Measurements from ENCODE around the gene ZC3H7B.

Gene ZC3H7B

DNA sequence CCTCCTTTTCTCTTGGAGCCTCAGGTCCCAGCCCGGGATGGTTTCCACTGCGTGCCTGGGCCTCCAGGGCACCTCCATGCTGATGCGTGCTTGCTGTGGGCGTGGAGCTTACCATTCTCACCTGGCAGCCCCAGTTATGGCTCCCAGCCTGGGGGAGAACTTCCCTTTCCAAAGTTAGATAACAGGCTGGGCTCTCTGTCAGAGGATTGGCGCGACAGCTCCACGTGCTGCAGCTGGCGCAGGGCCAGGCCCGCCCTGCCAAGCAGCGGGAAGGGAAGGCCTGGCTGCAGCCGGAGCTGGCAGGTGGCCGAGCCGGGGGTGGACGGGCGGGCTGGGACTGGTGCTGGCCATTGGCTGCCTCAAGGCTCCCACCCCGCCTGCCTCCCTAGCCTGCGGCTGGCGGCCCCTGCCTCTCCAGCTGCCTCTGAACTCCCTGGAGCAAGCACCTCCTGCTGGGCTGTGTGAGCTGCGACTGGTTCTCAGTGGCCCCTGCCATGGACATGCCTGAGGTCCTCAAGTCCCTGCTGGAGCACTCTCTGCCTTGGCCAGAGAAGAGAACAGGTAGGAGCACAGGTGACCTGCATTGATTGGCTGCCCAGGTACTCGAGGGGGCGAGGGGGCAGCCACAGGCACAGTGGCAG lies 65.8 kb downstream of the ZC3H7B start:
- peak overlapping the region; percentile 17 for H3K4me3 ChIP-seq (ENCODE audit: low read depth, low read length)

DNA sequence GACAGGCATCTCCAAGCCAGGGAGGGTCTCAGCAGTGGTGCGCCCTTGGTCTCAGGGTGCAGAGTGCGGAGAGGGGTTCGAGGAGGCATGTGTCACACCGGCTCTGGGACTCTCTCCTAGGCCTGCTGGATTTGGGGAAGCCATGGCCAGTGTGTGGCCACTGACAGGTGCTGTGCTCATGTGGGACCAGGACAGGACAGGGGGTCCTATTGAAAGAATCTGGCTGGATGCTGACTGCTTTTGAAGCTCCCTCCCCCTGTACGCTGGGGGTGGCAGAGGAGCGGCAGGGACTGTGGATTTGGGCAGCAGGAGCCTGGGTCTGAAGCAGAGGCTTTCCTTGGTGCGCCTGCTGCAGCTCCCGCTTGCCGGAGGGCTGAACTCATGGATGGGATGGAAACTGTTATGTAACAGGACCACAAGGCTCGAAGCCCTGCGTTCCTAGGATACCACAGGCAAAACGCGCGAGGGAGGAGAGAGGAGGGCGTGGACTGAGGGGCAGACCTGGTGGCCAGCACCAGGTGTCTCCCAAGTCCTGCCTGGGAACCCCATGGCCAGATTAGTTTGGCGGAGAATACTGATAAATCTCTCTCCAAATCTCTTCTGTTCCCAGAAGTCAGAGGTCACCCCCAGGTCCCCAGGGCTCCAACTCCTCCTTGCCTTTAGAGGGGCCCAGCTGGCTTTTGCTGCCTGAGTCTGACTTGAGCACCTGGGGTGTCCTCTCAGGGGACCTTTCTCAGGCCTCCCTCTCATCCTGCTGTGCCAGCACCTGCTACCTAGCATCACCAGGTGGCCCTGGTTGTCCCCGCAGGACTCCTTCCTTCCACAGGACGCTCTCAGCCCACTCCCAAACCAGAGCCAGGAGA lies 66.6 kb downstream of the ZC3H7B start:
- H3K4me3 ChIP-seq (ENCODE audit: low read depth, low read length): peak overlapping the region; percentile 17
- DNase-seq (ENCODE audit: low read depth): no peak

More for the DNA sequence above, 65.8 kb downstream of the ZC3H7B start:
- peak; percentile 91 for DNase-seq (ENCODE audit: low read depth)

DNA sequence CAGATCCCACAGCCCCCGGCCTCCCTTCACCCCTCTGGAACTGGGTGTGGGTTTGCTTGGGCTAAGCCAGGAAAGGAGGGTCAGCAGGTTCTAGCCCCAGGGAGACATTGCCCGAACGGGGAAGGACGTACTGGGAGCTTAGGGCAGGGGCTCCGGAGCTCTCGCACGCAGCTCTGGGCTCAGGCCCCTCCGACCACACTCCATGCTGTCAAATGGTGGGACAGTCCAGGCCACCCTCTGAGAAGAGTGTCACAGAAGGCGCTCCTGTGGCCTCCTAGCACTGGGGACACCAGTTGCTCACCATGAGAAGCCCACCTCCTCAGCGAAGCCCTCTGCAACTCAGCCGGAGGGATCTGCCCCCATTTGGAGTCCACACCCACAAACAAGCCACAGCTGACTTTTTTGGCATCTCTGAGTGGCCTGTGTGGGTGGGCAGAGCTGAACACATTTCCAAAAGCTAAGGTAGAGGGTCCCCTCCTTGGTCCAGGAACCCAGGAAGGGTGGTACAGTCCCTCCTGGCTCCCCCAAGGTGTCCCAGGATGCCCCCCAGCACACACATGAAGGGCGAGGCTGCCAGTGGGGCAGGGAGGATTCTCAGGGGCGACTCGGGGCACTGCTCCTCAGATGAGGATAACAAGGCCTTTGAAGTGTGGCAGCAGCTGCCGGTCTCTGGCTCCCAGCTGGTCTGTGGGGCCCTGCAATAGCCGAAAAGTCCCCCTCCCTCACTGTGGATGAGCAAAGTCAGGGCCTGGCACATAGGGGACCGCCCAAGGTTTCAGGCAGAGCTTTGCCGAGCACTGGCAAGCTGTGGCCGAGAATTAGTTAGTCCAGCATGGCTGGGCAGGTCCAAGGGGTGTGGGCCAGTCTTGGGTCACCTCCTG lies 67.5 kb downstream of the ZC3H7B start:
- no peak for DNase-seq (ENCODE audit: low read depth)
- H3K4me3 ChIP-seq (ENCODE audit: low read depth, low read length): no peak overlapping the region

DNA sequence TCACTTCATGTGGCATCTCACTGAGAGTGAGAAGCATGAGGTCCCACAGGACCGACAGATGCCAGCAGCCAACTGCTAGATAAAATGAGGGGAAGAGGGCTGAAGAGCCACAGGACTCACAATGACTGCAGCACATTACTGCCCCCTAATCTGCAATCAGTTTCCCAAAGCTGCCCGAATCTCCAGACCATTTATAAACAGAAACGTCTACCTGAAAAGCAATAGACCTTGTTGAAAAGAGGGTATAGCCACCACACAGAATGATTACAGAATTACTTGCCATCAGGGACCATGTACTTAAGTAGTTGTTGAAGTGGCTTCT lies 68.1 kb downstream of the ZC3H7B start:
- no peak for DNase-seq (ENCODE audit: low read depth)
- H3K4me3 ChIP-seq (ENCODE audit: low read depth, low read length): no peak overlapping the region

DNA sequence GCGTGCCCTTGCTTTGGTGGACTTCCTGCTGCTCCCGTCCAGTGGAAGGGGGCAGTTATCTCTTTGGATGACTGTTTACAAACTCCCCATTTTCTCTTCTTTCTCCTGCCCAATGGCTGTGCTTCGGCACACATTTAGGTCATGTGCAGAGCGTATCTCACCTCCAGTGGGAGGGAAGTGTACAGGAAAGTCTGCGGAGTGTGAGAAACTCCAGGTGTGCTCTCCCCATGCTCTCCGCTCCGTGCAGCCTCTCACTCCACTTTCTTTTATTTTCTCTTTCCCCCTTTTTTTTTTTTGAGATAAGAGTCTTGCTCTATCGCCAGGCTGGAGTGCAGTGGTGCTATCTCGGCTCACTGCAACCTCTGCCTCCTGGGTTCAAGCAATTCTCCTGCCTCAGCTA lies 68.5 kb downstream of the ZC3H7B start:
- no peak for DNase-seq (ENCODE audit: low read depth)
- H3K4me3 ChIP-seq (ENCODE audit: low read depth, low read length): no peak overlapping the region

DNA sequence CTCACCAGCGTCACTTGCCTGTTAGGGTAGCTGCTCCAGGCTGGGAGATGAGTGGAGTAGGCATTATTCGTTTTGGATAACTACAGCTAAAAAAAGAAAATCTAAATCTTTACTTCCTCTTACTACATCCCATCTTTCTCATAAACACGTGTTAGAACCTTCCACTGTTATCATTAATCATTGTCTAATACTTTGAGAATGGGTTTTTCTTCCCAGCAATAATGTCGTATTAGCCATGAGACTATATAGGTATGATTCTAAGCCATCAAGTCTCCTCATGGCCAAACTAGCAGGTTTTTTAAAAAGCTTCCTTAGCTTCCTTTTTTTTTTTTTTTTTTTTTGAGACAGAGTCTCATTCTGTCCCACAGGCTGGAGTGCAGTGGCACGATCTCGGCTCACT lies 76.5 kb downstream of the ZC3H7B start:
- H3K4me3 ChIP-seq (ENCODE audit: low read depth, low read length): no peak overlapping the region
- no peak for DNase-seq (ENCODE audit: low read depth)

DNA sequence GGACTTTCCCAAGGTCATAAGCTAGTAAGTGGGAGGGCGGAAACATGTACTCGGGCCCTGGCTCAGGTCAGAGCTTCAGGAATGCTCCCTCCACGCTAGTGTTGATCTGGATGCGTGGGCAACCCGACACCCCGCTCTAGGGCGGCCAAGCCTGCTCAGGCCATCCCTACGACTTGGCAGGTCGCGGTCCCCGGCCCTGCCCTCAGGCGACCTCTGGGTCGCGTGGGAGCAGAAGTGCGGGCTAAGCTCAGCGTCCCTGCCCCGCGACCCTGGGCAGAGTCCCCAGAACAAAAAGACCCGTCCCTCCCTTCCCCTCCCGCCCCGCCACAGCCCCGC lies 79.6 kb downstream of the ZC3H7B start:
- H3K4me3 ChIP-seq (ENCODE audit: low read depth, low read length): peak overlapping the region; percentile 65
- peak; percentile 72 for DNase-seq (ENCODE audit: low read depth)

DNA sequence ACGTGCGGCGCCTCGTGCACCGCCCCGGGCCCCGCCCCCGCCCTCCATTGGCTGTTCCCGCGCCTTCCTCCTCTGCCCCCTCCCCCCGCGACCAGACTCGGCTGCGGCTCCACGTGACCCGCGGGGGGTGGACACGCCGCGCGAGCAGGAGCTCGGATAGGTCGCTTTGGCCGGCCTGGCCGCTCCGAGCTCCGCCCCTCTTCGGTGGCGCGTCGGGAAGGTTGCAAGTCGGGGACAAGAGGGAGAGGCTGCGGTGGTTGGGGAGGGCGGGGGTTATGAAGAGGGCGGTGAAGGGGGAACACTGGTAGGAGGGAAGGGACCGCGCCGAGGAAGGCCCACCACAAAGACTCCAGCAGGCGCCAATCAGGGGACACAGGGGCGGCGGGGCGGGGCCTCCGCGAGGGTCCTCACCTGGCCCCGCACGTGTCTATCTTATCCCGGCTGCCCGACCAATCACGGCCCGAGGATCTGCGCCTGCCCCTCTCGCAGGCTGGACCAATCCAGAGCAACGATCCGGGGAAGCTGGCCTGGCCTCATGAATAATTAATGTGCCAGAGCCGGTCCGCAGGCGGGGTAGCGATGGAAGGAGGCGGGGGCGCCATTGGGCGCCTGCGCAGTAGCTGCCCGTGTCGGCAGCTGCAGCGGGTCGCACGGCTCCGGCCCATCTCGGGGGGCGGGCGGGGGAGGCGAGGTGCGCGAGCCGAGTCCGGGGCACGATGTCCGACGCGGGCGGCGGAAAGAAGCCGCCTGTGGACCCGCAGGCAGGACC lies 80.2 kb downstream of the ZC3H7B start, which contains the start of gene TEF:
TSS of gene TEF (plus strand) at position 614 of the 769 bp plus-strand sequence. CDS start at position 717, 103 bp downstream.
- DNase-seq (ENCODE audit: low read depth): peak; percentile 97
- H3K4me3 ChIP-seq (ENCODE audit: low read depth, low read length): peak within 1 kb of the TSS; percentile 65

DNA sequence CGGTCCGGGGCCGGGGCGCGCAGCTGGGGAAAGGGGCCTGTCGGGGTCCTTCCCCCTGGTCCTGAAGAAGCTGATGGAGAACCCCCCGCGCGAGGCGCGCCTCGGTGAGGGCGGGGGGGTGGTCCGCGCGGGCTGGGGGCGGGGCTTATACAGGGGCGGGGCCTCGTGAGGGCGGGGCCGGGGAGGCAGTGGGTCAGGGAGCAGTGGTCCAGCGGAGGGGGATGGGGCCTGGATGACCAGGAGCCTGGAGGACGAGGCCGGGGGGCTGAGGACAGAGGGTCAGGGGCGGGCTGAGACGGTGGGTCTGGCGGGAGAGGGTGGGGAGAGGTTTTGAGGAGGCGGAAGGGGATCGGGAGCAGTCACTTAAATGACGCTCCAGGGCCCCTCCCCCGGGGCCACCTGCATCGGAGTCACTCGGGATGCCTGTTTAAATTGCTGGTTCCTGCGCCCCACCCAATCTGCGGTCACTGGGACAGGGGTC lies 80.8 kb downstream of the ZC3H7B start:
- no peak for DNase-seq (ENCODE audit: low read depth)
- peak overlapping the region; percentile 65 for H3K4me3 ChIP-seq (ENCODE audit: low read depth, low read length)

DNA sequence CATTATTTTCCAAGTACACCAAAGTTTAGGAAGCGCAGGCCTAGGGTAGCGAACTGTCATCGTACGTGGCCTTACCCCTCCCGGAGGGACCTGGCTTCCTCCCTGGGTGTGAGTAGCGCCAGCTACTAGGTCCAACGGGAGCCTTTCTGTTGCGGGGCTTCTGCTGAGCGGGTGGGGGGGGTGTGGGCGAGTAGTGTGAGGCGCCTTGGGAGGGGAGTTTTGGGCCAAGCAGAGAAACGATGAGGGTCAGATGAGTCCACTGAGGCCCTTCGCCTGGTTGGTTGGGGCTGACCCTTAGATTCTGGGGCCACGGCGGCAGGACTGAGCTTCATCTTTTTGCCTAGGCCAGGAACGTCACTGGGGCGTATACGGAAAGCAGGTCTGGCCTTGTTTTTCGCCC lies 81.3 kb downstream of the ZC3H7B start:
- DNase-seq (ENCODE audit: low read depth): no peak
- peak overlapping the region; percentile 65 for H3K4me3 ChIP-seq (ENCODE audit: low read depth, low read length)

DNA sequence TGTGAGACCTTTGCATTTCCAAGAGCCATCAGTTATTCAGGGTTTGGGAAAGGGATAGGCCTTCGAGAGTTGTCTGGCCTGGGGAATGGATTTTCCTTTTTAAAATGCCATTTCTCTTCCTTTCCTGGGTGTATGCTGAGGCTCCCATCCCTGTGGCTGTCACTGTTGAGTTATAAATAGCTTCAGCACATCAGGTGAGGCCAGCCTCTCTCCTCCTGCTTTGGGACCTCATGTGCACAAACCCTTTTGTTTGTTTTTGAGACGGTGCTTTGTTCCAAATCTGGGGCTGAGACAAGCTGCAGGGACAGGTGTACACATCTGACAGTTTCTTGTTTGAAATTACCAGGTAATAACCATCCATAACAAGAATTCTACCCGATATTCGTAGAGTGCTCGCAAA lies 81.8 kb downstream of the ZC3H7B start:
- H3K4me3 ChIP-seq (ENCODE audit: low read depth, low read length): peak overlapping the region; percentile 65

DNA sequence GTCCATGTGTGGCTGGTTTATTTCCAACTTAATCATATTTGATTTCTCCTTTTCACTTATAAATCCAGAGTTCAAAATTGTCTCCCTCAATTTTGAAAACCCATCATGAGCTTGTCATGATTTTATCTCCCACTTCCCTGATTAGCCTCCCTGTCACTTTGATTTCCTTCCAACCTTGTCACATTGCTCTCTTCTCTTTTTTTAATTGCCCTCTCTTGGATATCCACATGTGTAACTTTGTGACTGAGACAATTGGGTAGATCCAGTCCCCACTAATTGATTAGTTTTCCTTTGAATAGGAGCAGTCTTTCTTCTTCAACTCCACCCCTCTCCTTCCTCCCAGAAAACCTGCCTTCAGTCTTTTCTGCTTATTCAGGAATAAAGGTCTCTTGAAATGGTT lies 82.8 kb downstream of the ZC3H7B start:
- no peak for DNase-seq (ENCODE audit: low read depth)

More for the DNA sequence above, 81.8 kb downstream of the ZC3H7B start:
- no peak for DNase-seq (ENCODE audit: low read depth)

DNA sequence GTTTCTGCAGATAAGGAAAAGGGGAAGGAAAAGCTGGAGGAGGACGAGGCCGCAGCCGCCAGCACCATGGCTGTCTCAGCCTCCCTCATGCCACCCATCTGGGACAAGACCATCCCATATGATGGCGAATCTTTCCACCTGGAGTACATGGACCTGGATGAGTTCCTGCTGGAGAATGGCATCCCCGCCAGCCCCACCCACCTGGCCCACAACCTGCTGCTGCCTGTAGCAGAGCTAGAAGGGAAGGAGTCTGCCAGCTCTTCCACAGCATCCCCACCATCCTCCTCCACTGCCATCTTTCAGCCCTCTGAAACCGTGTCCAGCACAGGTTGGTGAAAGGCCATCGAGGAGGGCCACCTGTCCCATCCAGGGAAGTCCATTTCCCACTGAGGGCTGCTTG lies 86.0 kb downstream of the ZC3H7B start:
- no peak overlapping the region for H3K4me3 ChIP-seq (ENCODE audit: low read depth, low read length)
- DNase-seq (ENCODE audit: low read depth): no peak

More for the DNA sequence above, 82.8 kb downstream of the ZC3H7B start:
- no peak overlapping the region for H3K4me3 ChIP-seq (ENCODE audit: low read depth, low read length)

DNA sequence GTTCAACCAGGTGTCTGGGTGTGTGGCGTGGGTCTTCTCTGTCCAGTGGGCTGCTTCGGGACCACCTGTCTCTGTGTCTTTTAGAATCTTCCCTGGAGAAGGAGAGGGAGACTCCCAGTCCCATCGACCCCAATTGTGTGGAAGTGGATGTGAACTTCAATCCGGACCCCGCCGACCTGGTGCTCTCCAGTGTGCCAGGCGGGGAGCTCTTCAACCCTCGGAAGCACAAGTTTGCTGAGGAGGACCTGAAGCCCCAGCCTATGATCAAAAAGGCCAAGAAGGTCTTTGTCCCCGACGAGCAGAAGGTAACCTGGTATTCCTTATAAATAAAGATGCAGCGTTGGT lies 92.7 kb downstream of the ZC3H7B start:
- DNase-seq (ENCODE audit: low read depth): no peak
- no peak overlapping the region for H3K4me3 ChIP-seq (ENCODE audit: low read depth, low read length)

DNA sequence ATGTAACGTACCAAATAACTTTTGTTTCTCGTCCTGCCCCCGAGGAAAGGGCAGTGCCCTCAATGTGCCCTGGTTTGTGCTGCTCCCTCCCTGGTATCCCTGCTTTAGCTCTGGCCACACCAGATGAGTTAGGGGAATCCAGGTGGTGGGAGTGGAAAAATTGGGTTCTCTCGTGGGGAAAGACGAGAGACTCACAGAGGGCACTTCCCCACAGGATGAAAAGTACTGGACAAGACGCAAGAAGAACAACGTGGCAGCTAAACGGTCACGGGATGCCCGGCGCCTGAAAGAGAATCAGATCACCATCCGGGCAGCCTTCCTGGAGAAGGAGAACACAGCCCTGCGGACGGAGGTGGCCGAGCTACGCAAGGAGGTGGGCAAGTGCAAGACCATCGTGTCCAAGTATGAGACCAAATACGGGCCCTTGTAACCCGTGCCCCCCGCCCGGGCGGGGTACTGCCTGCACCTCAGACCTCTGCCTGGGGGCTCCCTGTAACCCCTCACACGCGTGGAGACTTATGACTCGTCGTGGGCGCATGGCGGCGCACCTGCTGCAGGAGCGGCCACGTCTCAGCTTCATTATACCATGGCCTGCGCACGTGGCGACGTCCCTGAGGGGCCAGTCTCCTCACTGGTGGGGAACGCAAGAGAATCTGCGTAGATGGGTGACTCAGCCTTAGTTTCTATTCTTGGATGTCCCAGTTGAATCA lies 94.4 kb downstream of the ZC3H7B start:
- H3K4me3 ChIP-seq (ENCODE audit: low read depth, low read length): no peak overlapping the region
- no peak for DNase-seq (ENCODE audit: low read depth)

DNA sequence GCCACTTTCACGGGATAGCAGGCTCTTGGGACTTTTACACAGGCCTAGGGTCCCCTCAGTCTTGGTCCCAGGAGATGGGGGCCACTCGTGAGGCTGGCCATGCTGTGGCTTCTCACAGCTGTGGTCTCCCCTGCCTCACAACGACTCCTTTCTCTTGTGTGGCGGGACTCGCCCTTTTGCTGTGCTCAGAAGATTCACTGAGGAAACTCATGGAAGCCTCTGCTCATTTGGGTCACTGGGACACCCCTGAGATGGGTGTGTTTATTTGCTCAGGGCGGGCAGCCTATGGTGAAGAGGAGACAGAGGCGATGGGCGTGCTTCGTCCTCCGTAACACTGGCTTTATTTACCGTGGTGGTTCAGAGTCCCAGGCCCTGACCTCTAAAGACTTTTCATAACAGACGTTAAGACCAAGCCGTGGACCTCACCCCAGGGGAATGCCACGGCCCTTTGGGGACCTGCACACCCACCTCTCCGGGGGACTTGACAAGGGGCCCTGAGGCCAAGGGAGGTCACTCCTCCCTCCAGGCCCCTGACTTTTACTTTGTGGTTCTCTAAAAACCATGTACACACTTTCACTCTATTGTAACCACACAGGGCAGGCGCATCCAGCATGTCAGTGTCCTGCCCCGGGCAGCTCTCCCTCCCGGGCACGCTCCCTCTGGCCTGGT lies 96.0 kb downstream of the ZC3H7B start:
- H3K4me3 ChIP-seq (ENCODE audit: low read depth, low read length): no peak overlapping the region
- DNase-seq (ENCODE audit: low read depth): no peak

DNA sequence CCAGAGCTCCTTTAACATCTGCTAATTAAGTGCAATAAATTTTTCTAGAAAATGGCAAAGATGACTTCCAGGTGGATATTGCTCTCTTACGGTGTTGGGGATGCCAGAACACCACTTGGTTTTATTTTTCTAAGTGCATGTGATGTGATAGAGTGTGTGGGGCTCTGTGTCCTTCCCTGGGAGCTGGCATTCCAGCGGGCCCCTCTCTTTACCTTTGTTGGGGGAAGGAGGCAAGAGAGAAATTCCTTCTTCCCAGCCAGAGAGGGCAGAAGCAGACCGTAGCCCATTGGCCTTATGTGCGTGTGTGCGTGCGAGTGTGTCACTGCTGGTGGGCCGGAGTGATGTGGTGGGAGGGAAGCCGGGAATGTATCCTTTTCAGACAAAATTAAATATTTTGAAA lies 97.6 kb downstream of the ZC3H7B start:
- no peak overlapping the region for H3K4me3 ChIP-seq (ENCODE audit: low read depth, low read length)
- DNase-seq (ENCODE audit: low read depth): no peak

Measured in skeletal muscle cell (primary cell).